ENCODE measurements around the gene FAAP20. TPM values are rescaled to one million over a fixed set of nuclear protein-coding genes. Genes with fewer than 3 reads are reported as not detected.

Gene FAAP20, protein sequence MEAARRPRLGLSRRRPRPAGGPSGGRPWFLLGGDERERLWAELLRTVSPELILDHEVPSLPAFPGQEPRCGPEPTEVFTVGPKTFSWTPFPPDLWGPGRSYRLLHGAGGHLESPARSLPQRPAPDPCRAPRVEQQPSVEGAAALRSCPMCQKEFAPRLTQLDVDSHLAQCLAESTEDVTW
- 98.8 TPM for polyA plus RNA-seq (2013, experiment 1 of 4)
- 98.2 TPM for polyA plus RNA-seq (2013, experiment 2 of 4)
- 98.2 TPM for polyA plus RNA-seq (2013, experiment 3 of 4)
- 102 TPM for polyA plus RNA-seq (2013, experiment 4 of 4)

DNA sequence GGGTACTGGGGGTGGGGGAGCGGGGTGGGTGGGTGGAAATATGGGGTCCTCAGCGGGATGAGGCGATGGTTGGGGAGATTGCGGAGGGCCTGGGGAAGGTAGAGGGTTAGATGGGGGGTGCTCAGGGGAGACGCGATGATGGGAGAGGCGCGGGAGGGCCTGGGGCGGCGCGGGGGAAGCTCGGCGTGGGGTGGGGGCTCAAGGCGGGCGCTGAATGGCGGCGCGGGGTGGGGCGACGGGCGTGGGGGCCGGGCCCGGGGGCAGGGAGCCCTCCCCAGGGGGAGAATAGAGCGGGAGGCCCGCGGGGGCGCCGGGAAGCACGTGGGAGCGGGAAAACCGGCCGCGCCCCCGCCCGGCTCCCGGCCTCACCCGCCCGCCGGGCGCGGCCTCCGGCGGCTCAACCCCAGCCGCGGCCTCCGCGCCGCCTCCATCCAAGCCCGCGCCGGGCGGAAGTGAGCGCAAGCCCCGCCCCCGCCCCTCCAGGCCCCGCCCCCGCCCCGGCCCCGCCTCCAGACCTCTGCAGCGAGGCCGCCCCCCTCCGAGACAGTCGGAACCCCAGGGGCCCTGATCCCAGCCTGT lies at the start of gene FAAP20:
Gene FAAP20 (minus strand): TSS at position 454 of the 579 bp plus-strand sequence. CDS start 23 bp downstream, at position 431.
- peak within 1 kb of the TSS; percentile 1 for H3K27ac ChIP-seq (ENCODE audit: insufficient read depth, low read depth, low read length, poor library complexity, severe bottlenecking)
- peak within 1 kb of the TSS; percentile 53 for H3K4me3 ChIP-seq (ENCODE audit: insufficient read depth, low read depth, low read length)
- H3K4me1 ChIP-seq (ENCODE audit: control insufficient read depth, insufficient read depth, low read length), result peaks cover 29% of the 10 kb centered on the region
- 1 to 2% methylated on average over 63 of the region's 63 CpGs for WGBS, 2 experiments
- H3K9me3 ChIP-seq (ENCODE audit: control insufficient read depth, low read length), result no peaks in the 10 kb centered on the region
- no peaks in the 10 kb centered on the region for H3K36me3 ChIP-seq (ENCODE audit: control insufficient read depth, insufficient read depth, low read length)
- no peaks in the 10 kb centered on the region for H3K27me3 ChIP-seq (ENCODE audit: control insufficient read depth, insufficient read depth, low read length, poor library complexity, severe bottlenecking)

DNA sequence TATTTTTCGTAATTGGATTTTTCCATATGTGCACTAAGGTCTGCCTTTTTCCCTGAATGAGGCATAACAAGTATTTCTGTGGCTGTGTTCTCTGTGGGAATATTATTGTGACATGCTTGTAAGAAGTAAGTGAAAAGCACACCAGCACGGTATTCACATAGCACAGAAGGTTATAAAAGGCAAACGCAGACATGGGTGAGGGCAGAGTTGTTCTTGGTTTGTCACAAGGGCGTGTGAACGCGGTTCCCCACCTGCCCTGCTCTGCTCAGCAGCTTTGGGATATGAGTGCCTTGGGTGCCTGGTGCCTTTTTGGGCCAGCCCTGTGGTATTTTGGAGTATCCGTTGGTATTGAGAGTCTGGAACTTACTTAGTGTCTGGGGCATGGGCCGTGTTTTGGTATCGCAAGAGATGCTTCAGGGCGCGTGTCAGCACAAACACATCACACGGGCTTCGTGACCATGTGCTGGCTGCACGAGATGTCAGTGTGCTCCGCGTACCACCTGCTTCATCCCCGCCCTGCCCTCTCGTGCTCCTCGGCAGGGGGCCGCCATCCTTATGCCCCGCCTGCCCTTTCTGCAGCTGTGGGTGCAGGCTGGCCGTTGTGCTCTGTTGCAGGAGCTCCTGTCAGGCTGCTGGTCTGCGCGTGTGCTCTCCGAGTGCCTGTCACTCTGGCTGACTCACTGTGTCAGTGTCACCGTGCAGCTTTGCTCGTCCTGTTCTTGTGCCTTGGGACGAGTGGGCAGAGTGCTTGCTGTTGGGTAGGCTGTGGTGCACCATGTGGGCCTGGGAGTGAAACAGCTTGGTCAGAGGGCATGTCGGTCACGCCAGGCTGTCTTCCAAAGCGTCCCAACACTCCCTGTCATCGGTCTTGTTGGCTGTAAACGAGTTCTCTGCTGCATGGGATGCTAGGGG lies 48.5 kb upstream of the FAAP20 start:
- no peak overlapping the region for H3K4me3 ChIP-seq (ENCODE audit: insufficient read depth, low read depth, low read length)
- H3K4me1 ChIP-seq (ENCODE audit: control insufficient read depth, insufficient read depth, low read length), result peaks cover 21% of the 10 kb centered on the region
- H3K27ac ChIP-seq (ENCODE audit: insufficient read depth, low read depth, low read length, poor library complexity, severe bottlenecking), result no peak overlapping the region
- WGBS, 2 experiments, result 92 to 93% methylated on average over 33 of the region's 33 CpGs
- H3K27me3 ChIP-seq (ENCODE audit: control insufficient read depth, insufficient read depth, low read length, poor library complexity, severe bottlenecking), result no peaks in the 10 kb centered on the region
- no peaks in the 10 kb centered on the region for H3K9me3 ChIP-seq (ENCODE audit: control insufficient read depth, low read length)
- no peaks in the 10 kb centered on the region for H3K36me3 ChIP-seq (ENCODE audit: control insufficient read depth, insufficient read depth, low read length)

DNA sequence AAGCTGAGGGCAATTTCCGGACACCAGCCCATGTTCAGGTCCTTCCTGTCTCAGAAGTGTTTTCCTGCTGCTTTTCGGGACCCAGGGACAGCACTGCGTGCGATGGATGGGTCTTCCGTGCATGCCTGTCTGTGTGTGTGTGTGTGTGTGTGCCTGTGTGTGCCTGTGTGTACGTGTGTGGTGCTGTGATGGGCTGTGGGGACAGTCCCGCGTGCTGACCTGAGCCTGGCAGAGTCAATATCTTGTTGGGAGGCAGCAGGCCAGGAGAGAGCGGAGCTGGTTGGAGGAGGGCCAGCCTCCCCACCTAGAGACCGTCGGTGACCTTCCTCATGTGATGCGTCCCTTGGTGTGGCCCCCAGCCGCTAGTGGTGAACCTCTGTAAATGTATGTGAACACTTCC lies 47.2 kb upstream of the FAAP20 start:
- Histone ChIP-seq H3K36me3 (ENCODE audit: control insufficient read depth, insufficient read depth, low read length) (no peaks in the 10 kb centered on the region), H3K4me3 (ENCODE audit: insufficient read depth, low read depth, low read length) (no peak overlapping the region), H3K27me3 (ENCODE audit: control insufficient read depth, insufficient read depth, low read length, poor library complexity, severe bottlenecking) (no peaks in the 10 kb centered on the region), H3K4me1 (ENCODE audit: control insufficient read depth, insufficient read depth, low read length) (peaks cover 15% of the 10 kb centered on the region), H3K27ac (ENCODE audit: insufficient read depth, low read depth, low read length, poor library complexity, severe bottlenecking) (no peak overlapping the region), H3K9me3 (ENCODE audit: control insufficient read depth, low read length) (no peaks in the 10 kb centered on the region)
- 92 to 95% methylated on average over 13 of the region's 13 CpGs for WGBS, 2 experiments

DNA sequence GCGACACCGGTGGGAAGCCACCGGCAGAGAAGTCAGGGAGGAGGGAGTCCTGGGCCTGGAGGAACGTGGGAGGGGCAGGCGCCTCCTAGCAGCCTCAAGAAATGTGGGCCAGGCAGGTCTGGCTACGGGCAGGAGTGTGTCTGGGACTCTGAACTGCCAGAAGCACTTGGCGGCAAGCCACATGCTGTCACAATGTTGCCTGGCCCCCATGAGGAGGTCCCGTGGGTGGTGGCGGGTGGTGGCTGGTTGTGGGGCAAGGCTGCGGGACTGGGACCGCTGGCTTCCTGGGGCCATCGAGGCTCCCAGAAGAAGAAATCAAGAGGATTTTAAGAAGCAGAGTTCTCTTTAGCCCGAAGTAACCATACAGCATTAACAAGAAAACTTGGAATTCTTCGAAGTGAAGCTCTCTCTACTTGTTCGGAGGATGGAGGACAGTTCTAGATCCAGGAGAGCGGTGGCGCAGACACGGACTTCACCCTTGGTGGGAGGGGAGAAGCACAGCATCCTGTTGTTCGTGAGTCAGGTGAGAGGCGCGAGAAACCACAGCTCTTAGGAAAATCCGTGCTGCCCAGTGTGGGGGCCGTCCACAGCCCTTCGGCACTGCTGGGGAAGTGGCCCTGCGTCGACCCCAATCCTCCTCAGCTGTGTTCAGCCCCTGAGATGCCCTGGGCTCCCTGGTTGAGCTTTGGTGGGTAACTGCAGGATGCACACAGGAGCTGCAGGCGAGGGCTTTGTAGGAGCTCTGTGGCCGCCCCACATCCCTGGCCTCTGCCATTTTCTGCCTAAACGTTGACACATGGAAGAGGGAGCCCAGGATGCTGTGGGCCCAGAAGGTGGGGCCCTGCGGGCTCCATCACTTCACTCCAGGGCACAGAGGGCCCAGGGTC lies 45.9 kb upstream of the FAAP20 start:
- H3K27me3 ChIP-seq (ENCODE audit: control insufficient read depth, insufficient read depth, low read length, poor library complexity, severe bottlenecking), result no peaks in the 10 kb centered on the region
- WGBS, 2 experiments, result 93 to 94% methylated on average over 30 of the region's 30 CpGs
- no peaks in the 10 kb centered on the region for H3K36me3 ChIP-seq (ENCODE audit: control insufficient read depth, insufficient read depth, low read length)
- no peak overlapping the region for H3K27ac ChIP-seq (ENCODE audit: insufficient read depth, low read depth, low read length, poor library complexity, severe bottlenecking)
- no peaks in the 10 kb centered on the region for H3K9me3 ChIP-seq (ENCODE audit: control insufficient read depth, low read length)
- H3K4me3 ChIP-seq (ENCODE audit: insufficient read depth, low read depth, low read length), result no peak overlapping the region
- peaks cover 8% of the 10 kb centered on the region for H3K4me1 ChIP-seq (ENCODE audit: control insufficient read depth, insufficient read depth, low read length)

DNA sequence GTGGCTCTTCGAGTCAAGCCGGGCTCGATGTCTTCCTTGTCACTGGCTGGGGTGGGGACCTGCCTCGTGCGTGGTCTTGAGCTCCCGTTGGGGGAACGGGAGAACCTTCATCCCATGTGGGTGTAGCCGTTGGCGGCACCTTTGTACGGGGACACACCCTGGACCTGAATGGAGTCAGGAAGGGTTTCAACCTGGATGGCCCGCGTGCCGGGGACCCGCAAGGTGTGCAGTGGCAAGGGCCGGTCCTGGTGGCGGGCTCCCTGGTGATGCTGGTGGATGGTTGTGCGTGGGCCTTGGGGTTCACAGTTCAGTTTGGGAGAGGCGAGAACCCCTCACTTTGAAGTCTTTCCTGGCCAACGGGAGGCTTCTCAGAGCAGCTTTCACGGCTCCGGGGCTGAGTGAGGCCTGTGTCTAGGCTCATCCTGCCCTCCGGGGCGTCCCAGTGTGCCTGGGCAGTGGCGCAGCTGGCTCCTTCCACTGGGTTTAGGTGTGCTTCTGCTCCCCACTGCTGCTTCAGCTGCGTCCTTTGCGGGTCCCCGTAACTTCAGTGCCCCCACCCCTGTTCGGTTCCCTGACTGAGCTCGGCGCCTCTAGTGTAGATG lies 44.9 kb upstream of the FAAP20 start:
- Histone ChIP-seq H3K9me3 (ENCODE audit: control insufficient read depth, low read length) (no peaks in the 10 kb centered on the region), H3K4me1 (ENCODE audit: control insufficient read depth, insufficient read depth, low read length) (peaks cover 8% of the 10 kb centered on the region), H3K27ac (ENCODE audit: insufficient read depth, low read depth, low read length, poor library complexity, severe bottlenecking) (no peak overlapping the region), H3K36me3 (ENCODE audit: control insufficient read depth, insufficient read depth, low read length) (no peaks in the 10 kb centered on the region), H3K4me3 (ENCODE audit: insufficient read depth, low read depth, low read length) (no peak overlapping the region), H3K27me3 (ENCODE audit: control insufficient read depth, insufficient read depth, low read length, poor library complexity, severe bottlenecking) (no peaks in the 10 kb centered on the region)
- WGBS, 2 experiments, result 93 to 94% methylated on average over 30 of the region's 30 CpGs

DNA sequence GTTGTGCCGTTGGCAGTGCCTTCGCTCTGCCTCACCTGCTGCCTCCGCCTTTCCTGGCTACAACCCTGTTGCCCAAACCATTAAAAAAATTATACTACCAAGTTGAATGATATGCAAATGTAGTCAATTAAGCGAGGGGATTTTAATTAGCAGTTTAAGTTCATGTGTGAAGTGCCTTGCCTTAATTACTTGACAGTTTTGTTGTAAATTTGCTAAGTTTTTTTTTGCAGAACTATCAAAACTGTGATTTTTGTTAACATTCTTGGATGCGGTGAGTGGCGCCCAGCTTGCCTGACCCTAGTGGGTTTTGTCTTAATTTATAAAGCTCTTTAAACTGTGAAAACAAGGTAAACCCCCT lies 44.4 kb upstream of the FAAP20 start:
- Histone ChIP-seq H3K27ac (ENCODE audit: insufficient read depth, low read depth, low read length, poor library complexity, severe bottlenecking) (no peak overlapping the region), H3K27me3 (ENCODE audit: control insufficient read depth, insufficient read depth, low read length, poor library complexity, severe bottlenecking) (no peaks in the 10 kb centered on the region), H3K4me3 (ENCODE audit: insufficient read depth, low read depth, low read length) (no peak overlapping the region), H3K4me1 (ENCODE audit: control insufficient read depth, insufficient read depth, low read length) (peaks cover 12% of the 10 kb centered on the region), H3K36me3 (ENCODE audit: control insufficient read depth, insufficient read depth, low read length) (no peaks in the 10 kb centered on the region), H3K9me3 (ENCODE audit: control insufficient read depth, low read length) (no peaks in the 10 kb centered on the region)
- 94 to 98% methylated on average over 6 of the region's 6 CpGs for WGBS, 2 experiments

DNA sequence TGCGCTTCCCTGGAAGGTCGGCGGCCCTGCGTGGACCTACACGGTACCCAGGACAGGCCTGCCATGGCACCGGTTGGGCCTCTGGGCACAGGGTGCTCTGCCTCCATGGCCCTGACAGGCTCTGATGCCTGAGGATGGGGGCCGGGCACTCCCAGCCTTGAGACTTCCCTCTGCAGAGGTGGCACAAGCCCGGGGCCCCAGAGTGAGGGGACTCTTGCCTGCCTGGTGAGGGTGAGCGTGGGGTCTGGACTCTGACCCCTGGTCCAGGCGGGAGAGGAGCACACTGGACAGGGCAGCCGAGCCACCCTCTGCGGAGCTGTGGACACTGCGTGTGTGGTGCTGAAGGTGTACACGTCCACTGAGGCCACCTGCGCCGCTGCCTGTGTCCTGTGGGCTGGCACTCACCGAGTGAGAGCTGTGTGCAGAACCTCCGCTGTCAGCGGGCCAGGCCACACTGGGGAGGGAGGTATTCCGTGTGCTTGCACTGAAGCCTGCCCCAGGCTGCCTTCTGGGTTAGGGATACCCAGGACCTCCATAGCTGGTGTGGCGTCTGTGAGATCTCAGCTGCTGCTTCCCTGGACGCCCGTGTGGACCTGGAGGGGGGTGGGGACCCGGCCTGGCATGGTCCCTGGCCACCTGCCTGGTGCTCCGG lies 43.9 kb upstream of the FAAP20 start:
- Histone ChIP-seq H3K4me1 (ENCODE audit: control insufficient read depth, insufficient read depth, low read length) (peaks cover 17% of the 10 kb centered on the region), H3K9me3 (ENCODE audit: control insufficient read depth, low read length) (no peaks in the 10 kb centered on the region), H3K4me3 (ENCODE audit: insufficient read depth, low read depth, low read length) (no peak overlapping the region), H3K36me3 (ENCODE audit: control insufficient read depth, insufficient read depth, low read length) (no peaks in the 10 kb centered on the region), H3K27me3 (ENCODE audit: control insufficient read depth, insufficient read depth, low read length, poor library complexity, severe bottlenecking) (no peaks in the 10 kb centered on the region), H3K27ac (ENCODE audit: insufficient read depth, low read depth, low read length, poor library complexity, severe bottlenecking) (no peak overlapping the region)
- 94 to 96% methylated on average over 25 of the region's 25 CpGs for WGBS, 2 experiments

DNA sequence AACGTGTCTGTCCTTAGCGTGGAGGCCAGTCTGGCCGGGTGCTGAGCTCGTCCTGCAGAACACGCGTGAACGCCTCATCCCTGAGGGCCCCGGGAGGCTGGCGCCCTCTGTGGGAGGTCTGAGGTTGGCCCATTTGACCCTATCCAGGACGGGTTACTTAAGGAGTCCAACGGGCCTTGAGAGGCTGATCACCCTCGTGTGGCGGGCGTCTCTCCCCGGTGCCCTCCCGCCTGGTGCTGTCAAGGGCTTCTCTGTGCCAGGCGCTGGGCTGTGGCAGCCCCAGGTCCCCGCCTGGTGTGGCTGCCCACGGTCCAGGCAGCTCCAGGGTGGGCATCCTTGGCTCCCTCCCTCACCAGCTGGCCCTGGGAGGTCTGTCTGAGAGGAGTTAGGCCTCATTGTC lies 43.2 kb upstream of the FAAP20 start:
- WGBS, 2 experiments, result 91 to 92% methylated on average over 19 of the region's 19 CpGs
- no peaks in the 10 kb centered on the region for H3K36me3 ChIP-seq (ENCODE audit: control insufficient read depth, insufficient read depth, low read length)
- H3K4me1 ChIP-seq (ENCODE audit: control insufficient read depth, insufficient read depth, low read length), result peaks cover 24% of the 10 kb centered on the region

More for the DNA sequence above, 43.2 kb upstream of the FAAP20 start:
- H3K4me3 ChIP-seq (ENCODE audit: insufficient read depth, low read depth, low read length), result no peak overlapping the region
- H3K27me3 ChIP-seq (ENCODE audit: control insufficient read depth, insufficient read depth, low read length, poor library complexity, severe bottlenecking), result no peaks in the 10 kb centered on the region
- no peak overlapping the region for H3K27ac ChIP-seq (ENCODE audit: insufficient read depth, low read depth, low read length, poor library complexity, severe bottlenecking)
- no peaks in the 10 kb centered on the region for H3K9me3 ChIP-seq (ENCODE audit: control insufficient read depth, low read length)
